Gastrocnemius medialis (tissue), 4 donors: ENCODE measurements around the gene PRR7. TPM values are rescaled to one million over a fixed set of nuclear protein-coding genes. Genes with fewer than 3 reads are reported as not detected.

Source experiments
- ATAC-seq, 2 donors: fragments of 150-250 bp; one replicate each; pipeline ENCODE4 v1.9.1; 2016
- DNase-seq, 2 donors: peaks; one replicate each; pipeline ENCODE4 v3.0.0-alpha.2; 2019
- H3K27ac ChIP-seq, 4 donors: fragments of 200-600 bp; sonication (generic); 1 replicate in 1 of 4; 2 replicates in 3 of 4; pipeline ENCODE4 v1.5.1; 2016 to 2018; ENCODE audit warnings: mild to moderate bottlenecking in 2 of 4, moderate library complexity in 1 of 4
- H3K27me3 ChIP-seq, 3 donors: fragments of 200-600 bp; sonication (generic) in 2 of 3; 1 replicate in 1 of 3; 2 replicates in 2 of 3; pipeline versions ENCODE4 v1.5.1 to v1.6.0; 2016 to 2019; ENCODE audit warnings: mild to moderate bottlenecking in 1 of 3, moderate library complexity in 1 of 3
- H3K36me3 ChIP-seq, 2 donors: fragments of 200-600 bp; sonication (generic) in 1 of 2; one replicate each; pipeline ENCODE4 v1.5.1; 2017 to 2018
- H3K4me1 ChIP-seq, 2 donors: fragments of 200-600 bp; sonication (generic) in 1 of 2; one replicate each; pipeline ENCODE4 v1.5.1; 2016 to 2017; ENCODE audit warnings: mild to moderate bottlenecking in 2 of 2
- H3K4me3 ChIP-seq, 4 donors: fragments of 200-600 bp; sonication (generic) in 3 of 4; 1 replicate in 1 of 4; 2 replicates in 3 of 4; pipeline ENCODE4 v1.5.1; 2016 to 2019; ENCODE audit warnings: mild to moderate bottlenecking in 2 of 4
- H3K9me3 ChIP-seq, 3 donors: fragments of 200-600 bp; sonication (generic) in 2 of 3; 1 replicate in 1 of 3; 2 replicates in 2 of 3; pipeline ENCODE4 v1.5.1; 2016 to 2019
- POLR2A ChIP-seq, 2 donors: fragments of 450-650 bp; IDR thresholded peaks; one replicate each; pipeline ENCODE4 v1.6.1; 2017; ENCODE audit warnings: antibody characterized with exemption in 2 of 2, mild to moderate bottlenecking in 2 of 2, moderate library complexity in 2 of 2
- in situ Hi-C, 4 donors: fragments of 200-750 bp; cut with MboI; loops; one replicate each; pipeline versions ENCODE4 v1.15.0 to v1.8.0; 2017; ENCODE audit warnings: low sequenced_read_pairs in 4 of 4
- intact Hi-C: fragments of 100-400 bp; cut with DNase I; formaldehyde crosslinking; loops from one replicate; pipeline ENCODE4 v1.15.1; 2023; ENCODE audit warnings: low total_unique reads
- total RNA-seq, 4 donors: library from RNA; depleted of rRNA; stranded (reverse); fragments of >200 nt; gene quantifications; one replicate each; pipeline versions ENCODE4 v1.1.0 to v1.2.3, GENCODE V29; 2016
- TF ChIP-seq, protein P1 (sequence below), 5 experiments: fragments of 450-650 bp in 3 of 5; fragments of 200-600 bp in 2 of 5; sonication (generic) in 2 of 5; IDR thresholded peaks in 4 of 5; conservative IDR thresholded peaks in 1 of 5; 1 replicate in 4 of 5; 2 replicates in 1 of 5; pipeline ENCODE4 v1.5.1; 2016 to 2019; ENCODE audit warnings: antibody characterized with exemption in 5 of 5, mild to moderate bottlenecking in 3 of 5, moderate library complexity in 3 of 5

PRR7 gene
- total RNA-seq, 4 donors from 2014 or later: 0.63 to 2.0 (median 1.4) TPM; not detected in 1

DNA sequence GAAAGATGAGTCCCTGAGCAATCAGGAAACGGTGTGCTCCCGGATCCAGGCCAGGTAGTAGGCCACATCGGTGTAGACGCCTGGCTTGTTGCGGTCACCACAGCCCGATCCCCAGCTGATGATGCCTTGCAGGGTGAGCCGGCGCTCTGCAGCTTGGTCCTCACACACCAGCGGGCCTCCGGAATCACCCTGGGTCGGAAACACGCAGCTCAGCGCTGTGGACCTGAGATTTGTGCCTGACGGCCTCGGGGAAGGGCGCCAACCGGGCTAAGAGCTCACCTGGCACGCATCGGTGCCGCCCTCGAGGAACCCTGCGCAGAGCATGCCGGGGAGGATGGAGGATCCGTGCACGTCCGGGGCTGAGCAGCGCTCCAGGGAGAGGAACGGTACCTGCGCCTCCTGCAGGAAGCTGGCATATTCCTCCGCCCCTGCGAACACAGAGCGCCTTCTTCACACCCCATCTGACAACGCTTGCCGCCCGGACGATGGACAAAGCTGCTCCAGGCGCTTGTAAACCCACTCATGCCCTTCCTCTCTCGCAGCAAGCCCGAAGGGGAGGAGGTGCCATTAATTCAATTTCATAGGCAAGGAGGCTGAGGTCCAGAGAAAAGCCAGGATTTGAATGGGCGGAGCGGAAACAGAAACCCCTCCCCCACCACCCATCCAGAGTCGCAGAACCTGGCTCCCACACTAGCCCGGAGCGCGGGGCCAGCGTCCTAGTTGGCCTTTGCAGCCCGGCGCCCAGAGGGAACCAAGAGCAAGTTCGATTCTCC lies 44.2 kb upstream of the PRR7 start:
- ATAC-seq: no peak
- peaks cover 62 to 66% (median 63%) of the 10 kb centered on the region in 3 donors for H3K27me3 ChIP-seq
- in situ Hi-C loops (loop anchor here in 2 of 4 donors (10.0 kb wide), 2 partner anchors 52 to 102 kb away; partner anchors contain the start of gene DOK3 (in 1 of the 2)), intact Hi-C loops (no loop called here)
- H3K27ac ChIP-seq: no peak overlapping the region
- H3K4me1 ChIP-seq: peaks cover 27 to 28% of the 10 kb centered on the region in 2 donors
- H3K36me3 ChIP-seq: no peaks in the 10 kb centered on the region
- DNase-seq: no peak
- peak overlapping the region in 1 of 4 donors; percentile 69 for H3K4me3 ChIP-seq
- H3K9me3 ChIP-seq: no peaks in the 10 kb centered on the region
- TF ChIP-seq POLR2A (IDR thresholded peaks at IDR 0.05): no peak
- TF ChIP-seq, protein P1, sequence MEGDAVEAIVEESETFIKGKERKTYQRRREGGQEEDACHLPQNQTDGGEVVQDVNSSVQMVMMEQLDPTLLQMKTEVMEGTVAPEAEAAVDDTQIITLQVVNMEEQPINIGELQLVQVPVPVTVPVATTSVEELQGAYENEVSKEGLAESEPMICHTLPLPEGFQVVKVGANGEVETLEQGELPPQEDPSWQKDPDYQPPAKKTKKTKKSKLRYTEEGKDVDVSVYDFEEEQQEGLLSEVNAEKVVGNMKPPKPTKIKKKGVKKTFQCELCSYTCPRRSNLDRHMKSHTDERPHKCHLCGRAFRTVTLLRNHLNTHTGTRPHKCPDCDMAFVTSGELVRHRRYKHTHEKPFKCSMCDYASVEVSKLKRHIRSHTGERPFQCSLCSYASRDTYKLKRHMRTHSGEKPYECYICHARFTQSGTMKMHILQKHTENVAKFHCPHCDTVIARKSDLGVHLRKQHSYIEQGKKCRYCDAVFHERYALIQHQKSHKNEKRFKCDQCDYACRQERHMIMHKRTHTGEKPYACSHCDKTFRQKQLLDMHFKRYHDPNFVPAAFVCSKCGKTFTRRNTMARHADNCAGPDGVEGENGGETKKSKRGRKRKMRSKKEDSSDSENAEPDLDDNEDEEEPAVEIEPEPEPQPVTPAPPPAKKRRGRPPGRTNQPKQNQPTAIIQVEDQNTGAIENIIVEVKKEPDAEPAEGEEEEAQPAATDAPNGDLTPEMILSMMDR (IDR thresholded peaks at IDR 0.05 in 4 of 5, conservative IDR thresholded peaks at IDR 0.05 in 1 of 5): peak in 2 of 5 experiments; percentile 8 to 36

DNA sequence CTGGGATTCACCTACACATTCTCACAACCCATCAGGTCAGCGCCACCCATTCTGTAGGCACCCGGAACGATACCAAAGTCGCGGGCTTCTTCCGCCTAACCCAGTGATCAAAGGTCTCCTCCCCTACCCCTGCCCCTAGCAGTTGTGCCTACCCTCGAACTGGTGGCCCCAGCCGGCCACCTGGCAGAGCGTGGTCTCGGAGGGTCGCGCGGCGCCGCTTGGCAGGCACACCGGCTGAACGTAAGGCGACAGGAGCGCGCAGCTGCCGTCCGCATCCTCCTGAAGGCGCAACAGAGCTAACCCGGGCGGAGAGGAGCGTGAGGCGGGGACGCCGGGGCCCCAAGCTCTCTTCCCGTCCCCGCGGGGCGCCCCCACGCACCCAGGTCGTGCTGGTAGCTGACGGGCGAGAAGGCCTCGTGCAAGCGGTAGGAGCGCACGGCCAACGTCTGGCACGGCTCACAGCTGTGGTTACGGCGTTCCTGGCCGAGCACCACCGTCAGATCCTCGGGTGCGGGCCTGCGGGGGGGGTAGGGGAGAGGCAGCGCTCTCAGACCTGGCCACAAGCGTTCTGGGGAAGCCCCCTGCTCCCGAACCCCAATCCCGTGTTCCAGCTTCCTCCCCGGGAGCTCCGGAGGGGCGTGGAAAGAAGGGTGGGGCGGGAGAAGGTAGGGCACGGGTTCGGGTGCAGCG lies 43.4 kb upstream of the PRR7 start:
- intact Hi-C loops: no loop called here
- peaks cover 57 to 63% (median 62%) of the 10 kb centered on the region in 3 donors for H3K27me3 ChIP-seq

DNA sequence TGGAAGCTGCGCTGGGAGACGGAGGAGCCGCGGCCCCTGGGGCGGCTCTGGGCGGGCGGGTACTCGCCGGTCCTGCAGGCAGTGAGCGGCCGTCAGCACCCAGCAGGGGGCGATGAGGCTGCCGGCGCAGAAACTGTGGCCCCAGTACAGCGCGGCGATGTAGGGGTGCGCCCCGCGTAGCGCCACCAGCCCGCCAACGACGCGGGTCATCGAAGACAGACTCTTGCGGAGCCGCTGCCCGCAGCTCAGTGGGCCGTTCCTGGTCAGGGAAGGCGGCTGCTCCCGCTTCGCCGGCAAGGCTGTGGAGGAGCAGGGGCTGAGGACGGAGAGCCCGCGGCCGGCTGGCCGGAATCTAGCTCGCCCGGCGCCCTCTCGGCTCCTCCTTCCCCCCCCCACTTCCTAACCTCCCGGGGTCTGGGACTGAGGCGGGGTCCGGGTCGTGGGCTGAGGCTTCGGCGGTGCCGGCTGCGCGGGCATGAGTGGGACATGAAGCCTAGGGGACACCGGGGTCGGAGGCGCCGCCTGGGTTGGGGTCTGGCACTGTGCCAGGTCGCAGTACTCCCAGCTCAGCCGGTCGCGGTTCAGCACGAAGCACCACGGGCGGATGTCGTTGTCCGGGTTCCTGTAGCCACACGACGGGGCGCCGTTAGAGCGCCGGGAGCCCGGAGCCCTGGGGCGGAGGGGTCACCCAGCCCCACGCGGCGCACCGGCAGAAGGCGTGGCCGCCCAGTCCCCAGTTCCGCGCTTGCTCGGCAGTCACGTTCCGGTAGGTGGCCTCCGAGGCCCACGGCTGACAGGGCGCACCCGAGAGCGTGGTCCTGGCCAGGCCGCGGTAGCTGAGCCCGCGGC lies 42.6 kb upstream of the PRR7 start:
- H3K36me3 ChIP-seq: no peaks in the 10 kb centered on the region
- peaks cover 27 to 28% of the 10 kb centered on the region in 2 donors for H3K4me1 ChIP-seq
- H3K27me3 ChIP-seq: peaks cover 49 to 57% (median 55%) of the 10 kb centered on the region in 3 donors
- in situ Hi-C loops: loop anchor here in 2 of 4 donors (10.0 kb wide), 2 partner anchors 51 to 101 kb away; partner anchors contain the start of gene DOK3 (in 1 of the 2)
- DNase-seq: peak; percentile 77 to 79
- TF ChIP-seq, protein P1 (IDR thresholded peaks at IDR 0.05 in 4 of 5, conservative IDR thresholded peaks at IDR 0.05 in 1 of 5): peak; percentile 56 to 85 (median 78)
- no peak for TF ChIP-seq POLR2A (IDR thresholded peaks at IDR 0.05)
- no peaks in the 10 kb centered on the region for H3K9me3 ChIP-seq
- H3K4me3 ChIP-seq: peak overlapping the region; percentile 53 to 69 (median 64)
- intact Hi-C loops: loop anchor here (1.0 kb wide), 2 partner anchors 50 to 97 kb away; no protein-coding TSS in a partner anchor
- peak; percentile 89 to 91 for ATAC-seq
- no peak overlapping the region for H3K27ac ChIP-seq

More for the DNA sequence above, 43.4 kb upstream of the PRR7 start:
- no peaks in the 10 kb centered on the region for H3K9me3 ChIP-seq
- DNase-seq (no peak), ATAC-seq (no peak)
- H3K36me3 ChIP-seq: no peaks in the 10 kb centered on the region
- no peak overlapping the region for H3K27ac ChIP-seq
- in situ Hi-C loops: loop anchor here in 2 of 4 donors (10.0 kb wide), 2 partner anchors 52 to 102 kb away; partner anchors contain the start of gene DOK3 (in 1 of the 2)
- H3K4me1 ChIP-seq: peaks cover 27 to 28% of the 10 kb centered on the region in 2 donors
- H3K4me3 ChIP-seq: peak overlapping the region; percentile 53 to 69 (median 64)
- TF ChIP-seq POLR2A (IDR thresholded peaks at IDR 0.05): no peak
- TF ChIP-seq, protein P1 (IDR thresholded peaks at IDR 0.05 in 4 of 5, conservative IDR thresholded peaks at IDR 0.05 in 1 of 5): no peak

DNA sequence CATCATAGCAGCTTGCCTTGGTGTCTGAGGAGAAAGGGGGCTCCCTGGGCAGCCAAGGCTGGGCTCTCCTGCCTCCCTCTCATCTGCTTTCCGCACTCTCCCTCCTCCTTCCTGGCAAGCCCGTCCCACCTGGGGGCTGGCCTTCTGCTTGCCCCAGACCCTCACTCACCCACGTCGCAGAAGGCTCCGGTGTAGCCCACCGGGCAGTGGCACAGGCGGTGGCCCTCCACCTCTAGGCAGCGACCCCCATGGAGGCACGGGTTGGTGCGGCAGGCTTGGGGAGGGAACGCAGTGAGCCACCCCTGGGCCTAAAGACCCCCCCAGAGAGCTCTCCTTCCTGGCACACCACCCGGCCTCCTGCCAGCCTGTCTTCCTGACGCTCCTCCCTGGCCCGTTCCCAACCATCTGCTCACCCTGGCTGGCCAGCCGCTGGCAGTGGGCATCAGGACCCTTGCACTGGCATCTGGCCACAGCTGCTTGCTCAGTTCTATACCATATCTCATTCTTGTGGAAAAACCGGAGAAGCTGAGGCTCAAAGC lies 41.9 kb upstream of the PRR7 start:
- H3K4me3 ChIP-seq: peak overlapping the region; percentile 53 to 69 (median 64)
- in situ Hi-C loops: loop anchor here in 2 of 4 donors (10.0 kb wide), 2 partner anchors 50 to 100 kb away; partner anchors contain the start of gene DOK3 (in 1 of the 2)
- intact Hi-C loops: loop anchor here (1.0 kb wide), 2 partner anchors 50 to 97 kb away; no protein-coding TSS in a partner anchor
- no peaks in the 10 kb centered on the region for H3K9me3 ChIP-seq
- TF ChIP-seq POLR2A (IDR thresholded peaks at IDR 0.05): no peak
- TF ChIP-seq, protein P1 (IDR thresholded peaks at IDR 0.05 in 4 of 5, conservative IDR thresholded peaks at IDR 0.05 in 1 of 5): no peak
- no peak for DNase-seq
- H3K4me1 ChIP-seq: peaks cover 27% of the 10 kb centered on the region in 2 donors
- H3K27me3 ChIP-seq: peaks cover 44 to 50% (median 48%) of the 10 kb centered on the region in 3 donors
- no peak overlapping the region for H3K27ac ChIP-seq
- H3K36me3 ChIP-seq: no peaks in the 10 kb centered on the region
- no peak for ATAC-seq
